HepG2 (cell line): Measurements from ENCODE around the gene HSD17B8.

Experiments used
- EED ChIP-seq: sonication (generic); formaldehyde crosslinking; IDR thresholded peaks from 2 replicates; pipeline ENCODE4 v1.5.0; 2020; ENCODE audit warnings: mild to moderate bottlenecking, missing genetic modification reagents
- ETV6 ChIP-seq: sonication (generic); formaldehyde crosslinking; conservative IDR thresholded peaks from 2 replicates; pipeline ENCODE4 v1.4.0; 2020; ENCODE audit warnings: missing genetic modification reagents
- JUN ChIP-seq: sonication (generic); formaldehyde crosslinking; IDR thresholded peaks from 2 replicates; pipeline ENCODE4 v1.4.0; 2020; ENCODE audit warnings: mild to moderate bottlenecking, missing genetic modification reagents
- MBD4 ChIP-seq: IDR thresholded peaks from 2 replicates; pipeline ENCODE4 v1.6.1; 2012; ENCODE audit warnings: low read length, inconsistent platforms, borderline replicate concordance
- NCOA1 ChIP-seq: sonication (generic); formaldehyde crosslinking; IDR thresholded peaks from 2 replicates; pipeline ENCODE4 v1.9.0; 2021; ENCODE audit warnings: missing genetic modification reagents
- PHF8 ChIP-seq: sonication (generic); formaldehyde crosslinking; IDR thresholded peaks from 2 replicates; pipeline ENCODE4 v1.5.0; 2020; ENCODE audit warnings: missing genetic modification reagents
- POLR2AphosphoS2 ChIP-seq: IDR thresholded peaks from 2 replicates; pipeline ENCODE4 v1.6.1; 2011; ENCODE audit warnings: low read depth, low read length, improper control_type of control experiment
- SNAI1 ChIP-seq: sonication (generic); formaldehyde crosslinking; IDR thresholded peaks from 2 replicates; pipeline ENCODE4 v1.5.0; 2020; ENCODE audit warnings: mild to moderate bottlenecking, missing genetic modification reagents, borderline replicate concordance
- ZNF44 ChIP-seq: sonication (generic); formaldehyde crosslinking; IDR thresholded peaks from 2 replicates; pipeline ENCODE4 v1.5.1; 2020; ENCODE audit warnings: mild to moderate bottlenecking, missing genetic modification reagents
- TF ChIP-seq, protein P1 (sequence below): sonication (generic); formaldehyde crosslinking; IDR thresholded peaks from 2 replicates; pipeline ENCODE4 v1.8.1; 2023; ENCODE audit warnings: mild to moderate bottlenecking, missing genetic modification reagents, borderline replicate concordance
- TF ChIP-seq, protein P2 (sequence below): sonication (generic); formaldehyde crosslinking; IDR thresholded peaks from 2 replicates; pipeline ENCODE4 v1.4.0; 2020; ENCODE audit warnings: missing genetic modification reagents

DNA sequence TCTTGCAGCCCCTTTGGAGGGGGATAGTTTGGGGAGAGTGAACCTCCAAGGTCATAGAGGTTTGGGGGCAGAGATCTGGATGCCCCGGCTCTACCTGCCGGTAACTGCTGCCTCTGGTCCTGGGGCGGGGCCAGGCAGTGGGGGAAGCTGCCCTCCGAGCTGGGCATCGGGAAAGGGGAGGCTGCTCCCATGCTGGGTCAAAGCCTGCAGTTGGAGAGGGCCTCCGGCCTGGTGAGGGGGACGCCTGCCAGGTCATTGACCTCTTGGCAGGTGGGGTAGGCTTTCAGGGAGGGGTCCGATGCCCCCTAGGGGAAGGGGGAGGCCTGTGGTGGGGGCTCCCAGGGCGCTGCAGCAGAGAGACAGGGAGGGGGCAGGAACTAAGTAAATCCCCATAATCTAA, 19.3 kb upstream of the HSD17B8 start:
- TF ChIP-seq MBD4, result no peak
- TF ChIP-seq JUN (CRISPR knock-in tag), result no peak
- TF ChIP-seq, protein P1, sequence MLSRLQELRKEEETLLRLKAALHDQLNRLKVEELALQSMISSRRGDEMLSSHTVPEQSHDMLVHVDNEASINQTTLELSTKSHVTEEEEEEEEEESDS (CRISPR knock-in tag), result no peak
- no peak for TF ChIP-seq ZNF44
- TF ChIP-seq NCOA1, result no peak
- no peak for TF ChIP-seq POLR2AphosphoS2
- no peak for TF ChIP-seq PHF8 (CRISPR knock-in tag)
- no peak for TF ChIP-seq ETV6 (CRISPR knock-in tag)
- TF ChIP-seq, protein P2, sequence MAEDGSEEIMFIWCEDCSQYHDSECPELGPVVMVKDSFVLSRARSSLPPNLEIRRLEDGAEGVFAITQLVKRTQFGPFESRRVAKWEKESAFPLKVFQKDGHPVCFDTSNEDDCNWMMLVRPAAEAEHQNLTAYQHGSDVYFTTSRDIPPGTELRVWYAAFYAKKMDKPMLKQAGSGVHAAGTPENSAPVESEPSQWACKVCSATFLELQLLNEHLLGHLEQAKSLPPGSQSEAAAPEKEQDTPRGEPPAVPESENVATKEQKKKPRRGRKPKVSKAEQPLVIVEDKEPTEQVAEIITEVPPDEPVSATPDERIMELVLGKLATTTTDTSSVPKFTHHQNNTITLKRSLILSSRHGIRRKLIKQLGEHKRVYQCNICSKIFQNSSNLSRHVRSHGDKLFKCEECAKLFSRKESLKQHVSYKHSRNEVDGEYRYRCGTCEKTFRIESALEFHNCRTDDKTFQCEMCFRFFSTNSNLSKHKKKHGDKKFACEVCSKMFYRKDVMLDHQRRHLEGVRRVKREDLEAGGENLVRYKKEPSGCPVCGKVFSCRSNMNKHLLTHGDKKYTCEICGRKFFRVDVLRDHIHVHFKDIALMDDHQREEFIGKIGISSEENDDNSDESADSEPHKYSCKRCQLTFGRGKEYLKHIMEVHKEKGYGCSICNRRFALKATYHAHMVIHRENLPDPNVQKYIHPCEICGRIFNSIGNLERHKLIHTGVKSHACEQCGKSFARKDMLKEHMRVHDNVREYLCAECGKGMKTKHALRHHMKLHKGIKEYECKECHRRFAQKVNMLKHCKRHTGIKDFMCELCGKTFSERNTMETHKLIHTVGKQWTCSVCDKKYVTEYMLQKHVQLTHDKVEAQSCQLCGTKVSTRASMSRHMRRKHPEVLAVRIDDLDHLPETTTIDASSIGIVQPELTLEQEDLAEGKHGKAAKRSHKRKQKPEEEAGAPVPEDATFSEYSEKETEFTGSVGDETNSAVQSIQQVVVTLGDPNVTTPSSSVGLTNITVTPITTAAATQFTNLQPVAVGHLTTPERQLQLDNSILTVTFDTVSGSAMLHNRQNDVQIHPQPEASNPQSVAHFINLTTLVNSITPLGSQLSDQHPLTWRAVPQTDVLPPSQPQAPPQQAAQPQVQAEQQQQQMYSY (CRISPR knock-in tag), result no peak
- no peak for TF ChIP-seq EED
- no peak for TF ChIP-seq SNAI1 (CRISPR knock-in tag)
